Neural progenitor cell (in vitro differentiated cells): ENCODE results near the gene ZFYVE19. TPM values are rescaled to one million over a fixed set of nuclear protein-coding genes. Genes with fewer than 3 reads are reported as not detected.

Source experiments
- DNase-seq: peaks from one replicate; pipeline ENCODE4 v3.0.0-alpha.2; 2016; ENCODE audit warnings: low spot score
- H2AFZ ChIP-seq: fragments of 200-600 bp; sonication (generic); replicated peaks from 2 replicates; pipeline ENCODE4 v1.6.1; 2016; ENCODE audit warnings: antibody characterized with exemption
- H3F3A ChIP-seq: fragments of 200-600 bp; sonication (generic); 2 replicates; pipeline ENCODE4 v1.6.1; 2016; ENCODE audit warnings: antibody characterized with exemption, low read depth
- H3K27ac ChIP-seq: fragments of 200-600 bp; sonication (generic); 2 replicates; pipeline ENCODE4 v1.5.1; 2016; ENCODE audit warnings: mild to moderate bottlenecking
- H3K27me3 ChIP-seq: fragments of 200-600 bp; sonication (generic); 2 replicates; pipeline ENCODE4 v1.6.1; 2016; ENCODE audit warnings: mild to moderate bottlenecking, moderate library complexity
- H3K36me3 ChIP-seq: fragments of 200-600 bp; sonication (generic); 2 replicates; pipeline ENCODE4 v1.5.1; 2016
- H3K4me1 ChIP-seq: fragments of 200-600 bp; sonication (generic); 2 replicates; pipeline ENCODE4 v1.6.1; 2016; ENCODE audit warnings: mixed run types
- H3K4me2 ChIP-seq: fragments of 200-600 bp; sonication (generic); 2 replicates; pipeline ENCODE4 v1.6.1; 2016
- H3K4me3 ChIP-seq: fragments of 200-600 bp; sonication (generic); 2 replicates; pipeline ENCODE4 v1.5.1; 2016
- H3K79me2 ChIP-seq: fragments of 200-600 bp; sonication (generic); 2 replicates; pipeline ENCODE4 v1.6.1; 2016; ENCODE audit warnings: low read depth
- H3K9ac ChIP-seq: fragments of 200-600 bp; sonication (generic); 2 replicates; pipeline ENCODE4 v1.6.1; 2016
- H3K9me3 ChIP-seq: fragments of 200-600 bp; sonication (generic); 2 replicates; pipeline ENCODE4 v1.5.1; 2016; ENCODE audit warnings: low read depth
- H4K20me1 ChIP-seq: fragments of 200-600 bp; sonication (generic); 2 replicates; pipeline ENCODE4 v1.6.1; 2016; ENCODE audit warnings: low read depth
- H3K27ac Mint-ChIP-seq: 3 replicates; pipeline ENCODE4 v1.8.0; 2021; ENCODE audit warnings: mixed read lengths
- H3K27me3 Mint-ChIP-seq: 2 replicates; pipeline ENCODE4 v1.8.0; 2022; ENCODE audit warnings: low read depth, mild to moderate bottlenecking, inconsistent platforms, moderate library complexity, mixed read lengths; ENCODE audit not compliant: insufficient read depth
- H3K36me3 Mint-ChIP-seq: 3 replicates; pipeline ENCODE4 v1.8.0; 2021; ENCODE audit warnings: mixed read lengths
- H3K4me1 Mint-ChIP-seq: 3 replicates; pipeline ENCODE4 v1.8.0; 2021; ENCODE audit warnings: mixed read lengths
- H3K4me3 Mint-ChIP-seq: 3 replicates; pipeline ENCODE4 v1.8.0; 2021; ENCODE audit warnings: mild to moderate bottlenecking, moderate library complexity, mixed read lengths
- H3K9me3 Mint-ChIP-seq: 3 replicates; pipeline ENCODE4 v1.8.0; 2020; ENCODE audit warnings: mixed read lengths
- EZH2 ChIP-seq: fragments of 200-600 bp; sonication (generic); IDR thresholded peaks from 2 replicates; pipeline ENCODE4 v1.6.1; 2017; ENCODE audit warnings: antibody characterized with exemption, mild to moderate bottlenecking, moderate library complexity
- EZH2phosphoT487 ChIP-seq: fragments of 200-600 bp; sonication (generic); IDR thresholded peaks from 2 replicates; pipeline ENCODE4 v1.6.1; 2017; ENCODE audit warnings: antibody characterized with exemption
- total RNA-seq: library from RNA; depleted of rRNA; stranded (reverse); fragments of >200 nt; gene quantifications from 2 replicates; pipeline ENCODE4 v1.2.3, GENCODE V29; 2015; ENCODE audit warnings: low replicate concordance
- TF ChIP-seq, protein P1 (sequence below): fragments of 200-600 bp; sonication (generic); IDR thresholded peaks from 2 replicates; pipeline ENCODE4 v1.5.1; 2017; ENCODE audit warnings: antibody characterized with exemption, mild to moderate bottlenecking

The ZFYVE19 gene
- total RNA-seq, 1 donor from 2014 or later: 19.3 TPM

DNA sequence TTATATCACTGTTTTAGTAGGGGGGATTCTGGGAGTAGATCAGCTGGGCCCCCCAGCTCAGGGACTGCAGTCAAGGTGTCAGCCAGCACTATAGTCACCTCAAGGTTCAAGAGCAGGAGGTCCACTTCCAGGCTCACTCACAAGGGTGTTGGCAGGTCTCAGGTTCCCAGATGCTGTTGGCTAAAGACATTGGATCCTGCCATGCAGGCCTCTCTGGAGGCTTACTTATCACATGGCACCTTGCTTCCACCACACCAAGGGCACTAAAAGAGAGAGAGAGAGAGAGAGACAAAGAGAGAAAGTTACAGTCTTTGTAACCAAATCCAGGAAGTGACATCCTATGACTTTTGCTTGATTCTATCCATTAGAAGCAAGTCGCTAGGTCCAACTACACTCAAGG is 29.1 kb downstream of the ZFYVE19 start:
- no peak overlapping the region for H2AFZ ChIP-seq
- H3K9me3 ChIP-seq: no peaks in the 10 kb centered on the region
- H3K4me3 Mint-ChIP-seq: no peak overlapping the region
- H3K4me2 ChIP-seq: no peak overlapping the region
- peaks cover 8% of the 10 kb centered on the region for H3K27me3 Mint-ChIP-seq
- H3K4me1 ChIP-seq: no peaks in the 10 kb centered on the region
- no peaks in the 10 kb centered on the region for H3K4me1 Mint-ChIP-seq
- no peaks in the 10 kb centered on the region for H3F3A ChIP-seq
- no peak overlapping the region for H3K4me3 ChIP-seq
- no peaks in the 10 kb centered on the region for H3K36me3 Mint-ChIP-seq
- H3K9me3 Mint-ChIP-seq: no peaks in the 10 kb centered on the region
- no peak overlapping the region for H3K27ac Mint-ChIP-seq
- H3K36me3 ChIP-seq: no peaks in the 10 kb centered on the region
- no peak for TF ChIP-seq EZH2
- TF ChIP-seq, protein P1, sequence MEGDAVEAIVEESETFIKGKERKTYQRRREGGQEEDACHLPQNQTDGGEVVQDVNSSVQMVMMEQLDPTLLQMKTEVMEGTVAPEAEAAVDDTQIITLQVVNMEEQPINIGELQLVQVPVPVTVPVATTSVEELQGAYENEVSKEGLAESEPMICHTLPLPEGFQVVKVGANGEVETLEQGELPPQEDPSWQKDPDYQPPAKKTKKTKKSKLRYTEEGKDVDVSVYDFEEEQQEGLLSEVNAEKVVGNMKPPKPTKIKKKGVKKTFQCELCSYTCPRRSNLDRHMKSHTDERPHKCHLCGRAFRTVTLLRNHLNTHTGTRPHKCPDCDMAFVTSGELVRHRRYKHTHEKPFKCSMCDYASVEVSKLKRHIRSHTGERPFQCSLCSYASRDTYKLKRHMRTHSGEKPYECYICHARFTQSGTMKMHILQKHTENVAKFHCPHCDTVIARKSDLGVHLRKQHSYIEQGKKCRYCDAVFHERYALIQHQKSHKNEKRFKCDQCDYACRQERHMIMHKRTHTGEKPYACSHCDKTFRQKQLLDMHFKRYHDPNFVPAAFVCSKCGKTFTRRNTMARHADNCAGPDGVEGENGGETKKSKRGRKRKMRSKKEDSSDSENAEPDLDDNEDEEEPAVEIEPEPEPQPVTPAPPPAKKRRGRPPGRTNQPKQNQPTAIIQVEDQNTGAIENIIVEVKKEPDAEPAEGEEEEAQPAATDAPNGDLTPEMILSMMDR: no peak
- no peak for TF ChIP-seq EZH2phosphoT487
- H3K79me2 ChIP-seq: no peaks in the 10 kb centered on the region
- no peaks in the 10 kb centered on the region for H4K20me1 ChIP-seq
- no peak for DNase-seq
- H3K27ac ChIP-seq: no peak overlapping the region
- H3K27me3 ChIP-seq: no peaks in the 10 kb centered on the region
- no peak overlapping the region for H3K9ac ChIP-seq

GRCh38 chr15:40838756-40839155 is 31.9 kb downstream of the ZFYVE19 start:
- H3K9me3 Mint-ChIP-seq: no peaks in the 10 kb centered on the region

GRCh38 chr15:40841741-40842140 is 34.9 kb downstream of the ZFYVE19 start:
- H2AFZ ChIP-seq: no peak overlapping the region
- H3K27ac ChIP-seq: no peak overlapping the region
- H3K36me3 Mint-ChIP-seq: no peaks in the 10 kb centered on the region
- H3K27me3 ChIP-seq: peaks cover 40% of the 10 kb centered on the region
- no peak for DNase-seq
- H3F3A ChIP-seq: peaks cover 13% of the 10 kb centered on the region
- no peaks in the 10 kb centered on the region for H3K36me3 ChIP-seq
- TF ChIP-seq EZH2 (no peak), EZH2phosphoT487 (no peak)
- TF ChIP-seq, protein P1: no peak
- H3K27me3 Mint-ChIP-seq: peaks cover 36% of the 10 kb centered on the region
- H3K4me1 ChIP-seq: no peaks in the 10 kb centered on the region
- no peaks in the 10 kb centered on the region for H3K79me2 ChIP-seq
- no peak overlapping the region for H3K4me3 Mint-ChIP-seq
- no peak overlapping the region for H3K27ac Mint-ChIP-seq
- H3K4me2 ChIP-seq: no peak overlapping the region
- no peak overlapping the region for H3K4me3 ChIP-seq
- H4K20me1 ChIP-seq: no peaks in the 10 kb centered on the region
- peaks cover 7% of the 10 kb centered on the region for H3K4me1 Mint-ChIP-seq
- no peak overlapping the region for H3K9ac ChIP-seq
- H3K9me3 ChIP-seq: no peaks in the 10 kb centered on the region
- H3K9me3 Mint-ChIP-seq: no peaks in the 10 kb centered on the region

More at GRCh38 chr15:40838756-40839155, 31.9 kb downstream of the ZFYVE19 start:
- H3K27ac Mint-ChIP-seq: no peak overlapping the region
- Histone ChIP-seq H3K9ac (no peak overlapping the region), H3K4me3 (no peak overlapping the region), H3K79me2 (no peaks in the 10 kb centered on the region), H3K4me2 (no peak overlapping the region), H3F3A (peaks cover 10% of the 10 kb centered on the region), H3K27ac (no peak overlapping the region), H3K9me3 (no peaks in the 10 kb centered on the region), H3K36me3 (no peaks in the 10 kb centered on the region), H2AFZ (no peak overlapping the region), H3K4me1 (no peaks in the 10 kb centered on the region), H3K27me3 (peaks cover 20% of the 10 kb centered on the region), H4K20me1 (no peaks in the 10 kb centered on the region)
- no peak overlapping the region for H3K4me3 Mint-ChIP-seq
- TF ChIP-seq, protein P1: no peak
- no peak for TF ChIP-seq EZH2phosphoT487
- no peak for TF ChIP-seq EZH2
- H3K27me3 Mint-ChIP-seq: peaks cover 25% of the 10 kb centered on the region
- no peaks in the 10 kb centered on the region for H3K36me3 Mint-ChIP-seq
- H3K4me1 Mint-ChIP-seq: peaks cover 5% of the 10 kb centered on the region
- DNase-seq: no peak
